Right atrium auricular region (tissue), 2 donors: Measurements from ENCODE around the gene CHST12. TPM values are rescaled to one million over a fixed set of nuclear protein-coding genes. Genes with fewer than 3 reads are reported as not detected.
"Not testable (repeated sequence)": the region's sequence is repeated elsewhere in the genome, so short reads cannot be mapped to it uniquely, and the experiment has no call there.

Experiments used
- DNase-seq: peaks from one replicate; pipeline ENCODE4 v3.0.0-alpha.2; 2019; ENCODE audit warnings: low spot score
- H3K27ac ChIP-seq, 2 donors: fragments of 200-600 bp; sonication (generic); 1 replicate in 1 of 2; 2 replicates in 1 of 2; pipeline ENCODE4 v1.5.1; 2016 to 2019
- H3K27me3 ChIP-seq, 2 donors: fragments of 200-600 bp; sonication (generic); one replicate each; pipeline versions ENCODE4 v1.5.1 to v1.6.0; 2017 to 2019
- H3K36me3 ChIP-seq: fragments of 200-600 bp; sonication (generic); one replicate; pipeline ENCODE4 v1.5.1; 2016
- H3K4me1 ChIP-seq, 2 donors: fragments of 200-600 bp; sonication (generic); one replicate each; pipeline versions ENCODE4 v1.5.1 to v1.6.0; 2017 to 2019
- H3K4me3 ChIP-seq, 2 donors: fragments of 200-600 bp; sonication (generic); 1 replicate in 1 of 2; 2 replicates in 1 of 2; pipeline ENCODE4 v1.5.1; 2017 to 2019; ENCODE audit warnings: mild to moderate bottlenecking in 1 of 2, moderate library complexity in 1 of 2
- H3K9me3 ChIP-seq, 2 donors: fragments of 200-600 bp; sonication (generic); one replicate each; pipeline ENCODE4 v1.5.1; 2019
- CTCF ChIP-seq, 2 donors: fragments of 200-600 bp; sonication (generic); IDR thresholded peaks; one replicate each; pipeline ENCODE4 v1.5.1; 2019; ENCODE audit warnings: antibody characterized with exemption in 2 of 2
- total RNA-seq, 2 donors: library from RNA; depleted of rRNA; stranded (reverse); fragments of >200 nt; gene quantifications; one replicate each; pipeline ENCODE4 v1.1.0, GENCODE V29; 2016

CHST12 gene
- total RNA-seq, 2 donors from 2014 or later, result 14.2 to 15.0 TPM

GRCh38 chr7:2450198-2451107 is 47.0 kb downstream of the CHST12 start:
- H3K4me3 ChIP-seq, result no peak overlapping the region
- H3K4me1 ChIP-seq, result peaks cover 0 to 15% of the 10 kb centered on the region in 2 donors
- no peak overlapping the region for H3K27ac ChIP-seq
- no peak for DNase-seq
- TF ChIP-seq CTCF (IDR thresholded peaks at IDR 0.05), result no peak
- H3K27me3 ChIP-seq, result no peaks in the 10 kb centered on the region
- H3K9me3 ChIP-seq, result no peaks in the 10 kb centered on the region
- no peaks in the 10 kb centered on the region for H3K36me3 ChIP-seq

DNA sequence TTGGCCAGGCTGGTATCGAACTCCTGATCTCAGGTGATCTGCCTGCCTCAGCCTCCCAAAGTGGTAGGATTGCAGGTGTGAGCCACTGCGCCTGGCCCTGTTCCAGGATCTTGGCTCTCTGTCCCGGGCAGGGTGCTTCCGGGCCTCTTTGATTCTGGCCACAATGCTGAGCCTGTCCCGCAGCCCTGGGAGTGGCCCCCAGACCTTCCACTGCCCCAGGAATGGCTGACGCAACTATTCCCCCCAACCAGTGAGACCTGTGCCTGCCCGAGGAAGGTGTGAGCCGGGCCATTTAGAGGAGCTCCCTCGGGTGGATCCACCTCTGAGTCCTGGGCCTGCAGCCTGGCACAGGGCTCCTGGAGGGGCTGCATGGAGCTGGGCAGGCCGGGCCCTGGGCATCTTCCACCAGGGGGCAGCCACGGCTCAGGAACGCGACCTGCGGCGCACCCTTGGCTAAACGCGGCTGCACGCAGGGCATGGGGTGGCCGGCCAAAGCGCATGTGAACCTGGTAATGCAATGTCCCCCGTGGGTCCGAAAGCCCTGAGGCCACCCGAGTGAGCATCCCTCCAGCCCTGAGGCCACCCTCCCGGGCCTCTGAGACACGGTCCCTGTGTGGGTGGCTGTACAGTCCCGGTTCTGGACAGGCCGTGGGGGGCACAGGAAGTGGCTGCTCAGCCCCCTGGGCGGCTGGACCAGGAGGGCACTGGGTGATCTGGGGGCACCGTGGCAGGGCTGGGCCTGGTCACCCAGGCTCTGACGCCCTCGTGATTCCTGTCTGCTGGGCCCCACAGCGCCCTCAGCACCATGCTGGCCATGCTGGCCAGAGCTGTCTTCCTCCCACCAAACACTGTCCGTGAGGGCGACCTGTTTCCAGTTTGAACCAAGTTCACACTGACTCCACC is 48.0 kb downstream of the CHST12 start:
- Histone ChIP-seq H3K27ac (peak overlapping the region in 1 of 2 donors; percentile 47), H3K36me3 (no peaks in the 10 kb centered on the region), H3K9me3 (no peaks in the 10 kb centered on the region), H3K4me3 (peak overlapping the region; percentile 27 to 45), H3K27me3 (no peaks in the 10 kb centered on the region), H3K4me1 (peaks cover 0 to 14% of the 10 kb centered on the region in 2 donors)
- peak; percentile 76 to 94 for TF ChIP-seq CTCF (IDR thresholded peaks at IDR 0.05)
- peak; percentile 80 for DNase-seq

GRCh38 chr7:2452074-2452507 is 48.7 kb downstream of the CHST12 start:
- peak overlapping the region in 1 of 2 donors; percentile 47 for H3K27ac ChIP-seq
- H3K4me1 ChIP-seq, result peaks cover 0 to 14% of the 10 kb centered on the region in 2 donors
- no peaks in the 10 kb centered on the region for H3K36me3 ChIP-seq
- DNase-seq, result no peak
- peak overlapping the region; percentile 27 to 45 for H3K4me3 ChIP-seq
- no peak for TF ChIP-seq CTCF (IDR thresholded peaks at IDR 0.05)
- H3K27me3 ChIP-seq, result no peaks in the 10 kb centered on the region
- H3K9me3 ChIP-seq, result no peaks in the 10 kb centered on the region

GRCh38 chr7:2452643-2453270 is 49.3 kb downstream of the CHST12 start:
- Histone ChIP-seq H3K9me3 (no peaks in the 10 kb centered on the region), H3K4me1 (peaks cover 0 to 14% of the 10 kb centered on the region in 2 donors), H3K27me3 (no peaks in the 10 kb centered on the region), H3K36me3 (no peaks in the 10 kb centered on the region), H3K27ac (no peak overlapping the region), H3K4me3 (no peak overlapping the region)
- no peak for DNase-seq
- TF ChIP-seq CTCF (IDR thresholded peaks at IDR 0.05), result no peak

DNA sequence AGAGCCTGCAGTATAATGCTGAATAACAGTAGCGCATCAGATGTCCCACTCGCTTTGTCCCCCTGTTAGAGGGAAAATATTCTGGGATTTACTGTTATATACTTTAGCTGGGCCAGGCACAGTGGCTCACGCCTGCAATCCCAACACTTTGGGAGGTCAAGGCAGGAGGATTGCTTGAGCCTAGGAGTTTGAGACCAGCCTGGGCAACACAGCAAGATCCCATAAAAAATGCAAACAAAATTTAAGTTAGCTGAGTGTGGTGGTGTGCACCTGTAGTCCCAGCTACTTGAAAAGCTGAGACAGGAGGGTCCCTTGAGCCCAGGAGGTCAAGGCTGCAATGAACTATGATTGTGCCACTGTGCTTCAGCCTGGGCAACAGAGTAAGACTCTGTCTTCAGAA is 50.4 kb downstream of the CHST12 start:
- H3K27me3 ChIP-seq, H3K4me3 ChIP-seq, H3K36me3 ChIP-seq, DNase-seq, H3K9me3 ChIP-seq, H3K27ac ChIP-seq: not testable (repeated sequence)
- peaks cover 0 to 14% of the 10 kb centered on the region in 2 donors for H3K4me1 ChIP-seq
